Neural progenitor cell (in vitro differentiated cells): ENCODE data around the gene MINDY1. TPM values are rescaled to one million over a fixed set of nuclear protein-coding genes. Genes with fewer than 3 reads are reported as not detected.

Source experiments
- DNase-seq: peaks from one replicate; pipeline ENCODE4 v3.0.0-alpha.2; 2016; ENCODE audit warnings: low spot score
- H2AFZ ChIP-seq: fragments of 200-600 bp; sonication (generic); replicated peaks from 2 replicates; pipeline ENCODE4 v1.6.1; 2016; ENCODE audit warnings: antibody characterized with exemption
- H3F3A ChIP-seq: fragments of 200-600 bp; sonication (generic); 2 replicates; pipeline ENCODE4 v1.6.1; 2016; ENCODE audit warnings: antibody characterized with exemption, low read depth
- H3K27ac ChIP-seq: fragments of 200-600 bp; sonication (generic); 2 replicates; pipeline ENCODE4 v1.5.1; 2016; ENCODE audit warnings: mild to moderate bottlenecking
- H3K27me3 ChIP-seq: fragments of 200-600 bp; sonication (generic); 2 replicates; pipeline ENCODE4 v1.6.1; 2016; ENCODE audit warnings: mild to moderate bottlenecking, moderate library complexity
- H3K36me3 ChIP-seq: fragments of 200-600 bp; sonication (generic); 2 replicates; pipeline ENCODE4 v1.5.1; 2016
- H3K4me1 ChIP-seq: fragments of 200-600 bp; sonication (generic); 2 replicates; pipeline ENCODE4 v1.6.1; 2016; ENCODE audit warnings: mixed run types
- H3K4me2 ChIP-seq: fragments of 200-600 bp; sonication (generic); 2 replicates; pipeline ENCODE4 v1.6.1; 2016
- H3K4me3 ChIP-seq: fragments of 200-600 bp; sonication (generic); 2 replicates; pipeline ENCODE4 v1.5.1; 2016
- H3K79me2 ChIP-seq: fragments of 200-600 bp; sonication (generic); 2 replicates; pipeline ENCODE4 v1.6.1; 2016; ENCODE audit warnings: low read depth
- H3K9ac ChIP-seq: fragments of 200-600 bp; sonication (generic); 2 replicates; pipeline ENCODE4 v1.6.1; 2016
- H3K9me3 ChIP-seq: fragments of 200-600 bp; sonication (generic); 2 replicates; pipeline ENCODE4 v1.5.1; 2016; ENCODE audit warnings: low read depth
- H4K20me1 ChIP-seq: fragments of 200-600 bp; sonication (generic); 2 replicates; pipeline ENCODE4 v1.6.1; 2016; ENCODE audit warnings: low read depth
- H3K27ac Mint-ChIP-seq: 3 replicates; pipeline ENCODE4 v1.8.0; 2021; ENCODE audit warnings: mixed read lengths
- H3K27me3 Mint-ChIP-seq: 2 replicates; pipeline ENCODE4 v1.8.0; 2022; ENCODE audit warnings: low read depth, mild to moderate bottlenecking, inconsistent platforms, moderate library complexity, mixed read lengths; ENCODE audit not compliant: insufficient read depth
- H3K36me3 Mint-ChIP-seq: 3 replicates; pipeline ENCODE4 v1.8.0; 2021; ENCODE audit warnings: mixed read lengths
- H3K4me1 Mint-ChIP-seq: 3 replicates; pipeline ENCODE4 v1.8.0; 2021; ENCODE audit warnings: mixed read lengths
- H3K4me3 Mint-ChIP-seq: 3 replicates; pipeline ENCODE4 v1.8.0; 2021; ENCODE audit warnings: mild to moderate bottlenecking, moderate library complexity, mixed read lengths
- H3K9me3 Mint-ChIP-seq: 3 replicates; pipeline ENCODE4 v1.8.0; 2020; ENCODE audit warnings: mixed read lengths
- EZH2 ChIP-seq: fragments of 200-600 bp; sonication (generic); IDR thresholded peaks from 2 replicates; pipeline ENCODE4 v1.6.1; 2017; ENCODE audit warnings: antibody characterized with exemption, mild to moderate bottlenecking, moderate library complexity
- EZH2phosphoT487 ChIP-seq: fragments of 200-600 bp; sonication (generic); IDR thresholded peaks from 2 replicates; pipeline ENCODE4 v1.6.1; 2017; ENCODE audit warnings: antibody characterized with exemption
- total RNA-seq: library from RNA; depleted of rRNA; stranded (reverse); fragments of >200 nt; gene quantifications from 2 replicates; pipeline ENCODE4 v1.2.3, GENCODE V29; 2015; ENCODE audit warnings: low replicate concordance
- TF ChIP-seq, protein P1 (sequence below): fragments of 200-600 bp; sonication (generic); IDR thresholded peaks from 2 replicates; pipeline ENCODE4 v1.5.1; 2017; ENCODE audit warnings: antibody characterized with exemption, mild to moderate bottlenecking

MINDY1 gene
- total RNA-seq, 1 donor from 2014 or later, result 8.5 TPM

- peaks cover 2% of the 10 kb centered on the region for H3K27me3 Mint-ChIP-seq
- no peaks in the 10 kb centered on the region for H3F3A ChIP-seq
- H3K27ac Mint-ChIP-seq, result no peak overlapping the region
- no peaks in the 10 kb centered on the region for H4K20me1 ChIP-seq
- no peak overlapping the region for H3K4me3 Mint-ChIP-seq
- H3K9me3 ChIP-seq, result no peaks in the 10 kb centered on the region
- no peak overlapping the region for H3K4me3 ChIP-seq
- no peak overlapping the region for H3K4me2 ChIP-seq
- no peak overlapping the region for H3K9ac ChIP-seq
- no peaks in the 10 kb centered on the region for H3K36me3 ChIP-seq
- H3K79me2 ChIP-seq, result no peaks in the 10 kb centered on the region
- H3K36me3 Mint-ChIP-seq, result peaks cover 3% of the 10 kb centered on the region
- no peak overlapping the region for H3K27ac ChIP-seq
- no peak overlapping the region for H2AFZ ChIP-seq
- H3K4me1 ChIP-seq, result peaks cover 3% of the 10 kb centered on the region
- H3K4me1 Mint-ChIP-seq, result peaks cover 6% of the 10 kb centered on the region
- no peaks in the 10 kb centered on the region for H3K27me3 ChIP-seq
- no peak for DNase-seq
- no peak for TF ChIP-seq EZH2phosphoT487
- no peak for TF ChIP-seq EZH2
- TF ChIP-seq, protein P1, sequence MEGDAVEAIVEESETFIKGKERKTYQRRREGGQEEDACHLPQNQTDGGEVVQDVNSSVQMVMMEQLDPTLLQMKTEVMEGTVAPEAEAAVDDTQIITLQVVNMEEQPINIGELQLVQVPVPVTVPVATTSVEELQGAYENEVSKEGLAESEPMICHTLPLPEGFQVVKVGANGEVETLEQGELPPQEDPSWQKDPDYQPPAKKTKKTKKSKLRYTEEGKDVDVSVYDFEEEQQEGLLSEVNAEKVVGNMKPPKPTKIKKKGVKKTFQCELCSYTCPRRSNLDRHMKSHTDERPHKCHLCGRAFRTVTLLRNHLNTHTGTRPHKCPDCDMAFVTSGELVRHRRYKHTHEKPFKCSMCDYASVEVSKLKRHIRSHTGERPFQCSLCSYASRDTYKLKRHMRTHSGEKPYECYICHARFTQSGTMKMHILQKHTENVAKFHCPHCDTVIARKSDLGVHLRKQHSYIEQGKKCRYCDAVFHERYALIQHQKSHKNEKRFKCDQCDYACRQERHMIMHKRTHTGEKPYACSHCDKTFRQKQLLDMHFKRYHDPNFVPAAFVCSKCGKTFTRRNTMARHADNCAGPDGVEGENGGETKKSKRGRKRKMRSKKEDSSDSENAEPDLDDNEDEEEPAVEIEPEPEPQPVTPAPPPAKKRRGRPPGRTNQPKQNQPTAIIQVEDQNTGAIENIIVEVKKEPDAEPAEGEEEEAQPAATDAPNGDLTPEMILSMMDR, result no peak
- no peaks in the 10 kb centered on the region for H3K9me3 Mint-ChIP-seq
Observed at GRCh38 chr1:150994248-150994647, 12.5 kb downstream of the MINDY1 start.

GRCh38 chr1:150992626-150993025, 14.1 kb downstream of the MINDY1 start:
- no peaks in the 10 kb centered on the region for H3K36me3 Mint-ChIP-seq
- peaks cover 2% of the 10 kb centered on the region for H3K27me3 Mint-ChIP-seq

DNA sequence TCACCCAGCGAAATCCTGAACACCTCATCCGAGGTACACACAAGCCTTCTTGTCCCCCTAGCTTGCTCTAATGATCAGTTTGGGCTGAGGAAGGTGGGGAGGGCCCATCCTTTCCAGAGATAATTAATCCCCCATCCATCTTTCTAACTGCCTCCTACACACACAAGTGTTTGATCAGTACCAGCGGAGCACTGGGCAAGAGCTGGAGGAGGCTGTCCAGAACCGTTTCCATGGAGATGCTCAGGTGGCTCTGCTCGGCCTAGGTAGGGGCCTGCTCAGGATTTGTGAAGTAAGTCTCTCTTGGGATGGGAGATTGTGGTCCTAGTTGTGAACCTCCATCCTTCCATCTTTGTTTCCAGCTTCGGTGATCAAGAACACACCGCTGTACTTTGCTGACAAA, 18.8 kb downstream of the MINDY1 start:
- TF ChIP-seq, protein P1, result no peak
- TF ChIP-seq EZH2 (no peak), EZH2phosphoT487 (no peak)
- peaks cover 2% of the 10 kb centered on the region for H3K9me3 Mint-ChIP-seq

More at GRCh38 chr1:150992626-150993025, 14.1 kb downstream of the MINDY1 start:
- Histone ChIP-seq H3K4me2 (no peak overlapping the region), H3K4me3 (no peak overlapping the region), H2AFZ (no peak overlapping the region), H3F3A (no peaks in the 10 kb centered on the region), H3K79me2 (no peaks in the 10 kb centered on the region), H3K27ac (no peak overlapping the region), H3K4me1 (peaks cover 3% of the 10 kb centered on the region), H4K20me1 (no peaks in the 10 kb centered on the region), H3K9me3 (no peaks in the 10 kb centered on the region), H3K9ac (no peak overlapping the region), H3K36me3 (no peaks in the 10 kb centered on the region), H3K27me3 (no peaks in the 10 kb centered on the region)
- Mint-ChIP-seq H3K27ac (no peak overlapping the region), H3K4me3 (no peak overlapping the region), H3K4me1 (peaks cover 6% of the 10 kb centered on the region), H3K9me3 (no peaks in the 10 kb centered on the region)
- TF ChIP-seq, protein P1, result no peak
- TF ChIP-seq EZH2phosphoT487, result no peak
- no peak for TF ChIP-seq EZH2
- DNase-seq, result no peak

More for the DNA sequence above, 18.8 kb downstream of the MINDY1 start:
- H4K20me1 ChIP-seq, result no peaks in the 10 kb centered on the region
- no peaks in the 10 kb centered on the region for H3K36me3 Mint-ChIP-seq
- no peaks in the 10 kb centered on the region for H3K9me3 ChIP-seq
- H3K36me3 ChIP-seq, result no peaks in the 10 kb centered on the region
- no peak overlapping the region for H3K4me3 Mint-ChIP-seq
- no peak overlapping the region for H3K27ac Mint-ChIP-seq
- no peak overlapping the region for H3K4me2 ChIP-seq
- no peak overlapping the region for H3K4me3 ChIP-seq
- no peaks in the 10 kb centered on the region for H3K79me2 ChIP-seq
- no peaks in the 10 kb centered on the region for H3K27me3 ChIP-seq
- no peak overlapping the region for H3K27ac ChIP-seq
- peaks cover 2% of the 10 kb centered on the region for H3K27me3 Mint-ChIP-seq
- H3F3A ChIP-seq, result no peaks in the 10 kb centered on the region
- H3K4me1 Mint-ChIP-seq, result no peaks in the 10 kb centered on the region
- no peak overlapping the region for H2AFZ ChIP-seq
- H3K4me1 ChIP-seq, result no peaks in the 10 kb centered on the region
- no peak overlapping the region for H3K9ac ChIP-seq
- no peak for DNase-seq
